SK-N-SH treated with all-trans-retinoic acid at 6 μM for 48 hours (cell line): ENCODE measurements around the gene SCYGR6.

ENCODE experiments used
- ARNTL ChIP-seq: fragments of 450-650 bp; formaldehyde crosslinking; IDR thresholded peaks from 2 replicates; pipeline ENCODE4 v1.5.0; 2020; ENCODE audit warnings: low read depth, mild to moderate bottlenecking, moderate library complexity, borderline replicate concordance
- BACH2 ChIP-seq: fragments of 250-450 bp; sonication (Bioruptor Pico); IDR thresholded peaks from 2 replicates; pipeline ENCODE4 v1.9.0; 2021; ENCODE audit warnings: mild to moderate bottlenecking, borderline replicate concordance
- CSDC2 ChIP-seq: fragments of 250-450 bp; sonication (Bioruptor Pico); IDR thresholded peaks from 2 replicates; pipeline ENCODE4 v1.5.0; 2020; ENCODE audit warnings: mild to moderate bottlenecking, moderate library complexity
- ESRRG ChIP-seq: fragments of 250-450 bp; sonication (Bioruptor Pico); IDR thresholded peaks from 2 replicates; pipeline ENCODE4 v1.6.1; 2021; ENCODE audit warnings: mild to moderate bottlenecking
- SNAI2 ChIP-seq: fragments of 250-450 bp; sonication (Bioruptor Pico); IDR thresholded peaks from 2 replicates; pipeline ENCODE4 v1.5.0; 2020; ENCODE audit warnings: mild to moderate bottlenecking, moderate library complexity
- ZFP3 ChIP-seq: fragments of 250-450 bp; sonication (Bioruptor Pico); IDR thresholded peaks from 2 replicates; pipeline ENCODE4 v1.5.0; 2020; ENCODE audit warnings: mild to moderate bottlenecking, moderate library complexity
- ZFP30 ChIP-seq: fragments of 450-650 bp; formaldehyde crosslinking; IDR thresholded peaks from 2 replicates; pipeline ENCODE4 v1.5.0; 2022; ENCODE audit warnings: mild to moderate bottlenecking, moderate library complexity
- ZNF70 ChIP-seq: fragments of 450-650 bp; formaldehyde crosslinking; IDR thresholded peaks from 2 replicates; pipeline ENCODE4 v1.5.0; 2020; ENCODE audit warnings: mild to moderate bottlenecking, moderate library complexity
- ZNF8 ChIP-seq: fragments of 450-650 bp; formaldehyde crosslinking; IDR thresholded peaks from 2 replicates; pipeline ENCODE4 v1.5.0; 2020; ENCODE audit warnings: mild to moderate bottlenecking, moderate library complexity
- TF ChIP-seq, protein P1 (sequence below): fragments of 250-450 bp; sonication (Bioruptor Pico); IDR thresholded peaks from 2 replicates; pipeline ENCODE4 v1.5.0; 2020; ENCODE audit warnings: mild to moderate bottlenecking, moderate library complexity
- TF ChIP-seq, protein P2 (sequence below): fragments of 250-450 bp; sonication (Bioruptor Pico); IDR thresholded peaks from 2 replicates; pipeline ENCODE4 v1.8.0; 2021; ENCODE audit warnings: low read depth, mild to moderate bottlenecking, moderate library complexity, borderline replicate concordance
- TF ChIP-seq, protein P3 (sequence below): fragments of 250-450 bp; sonication (Bioruptor Pico); IDR thresholded peaks from 2 replicates; pipeline ENCODE4 v1.8.0; 2020; ENCODE audit warnings: mild to moderate bottlenecking, moderate library complexity, borderline replicate concordance

DNA sequence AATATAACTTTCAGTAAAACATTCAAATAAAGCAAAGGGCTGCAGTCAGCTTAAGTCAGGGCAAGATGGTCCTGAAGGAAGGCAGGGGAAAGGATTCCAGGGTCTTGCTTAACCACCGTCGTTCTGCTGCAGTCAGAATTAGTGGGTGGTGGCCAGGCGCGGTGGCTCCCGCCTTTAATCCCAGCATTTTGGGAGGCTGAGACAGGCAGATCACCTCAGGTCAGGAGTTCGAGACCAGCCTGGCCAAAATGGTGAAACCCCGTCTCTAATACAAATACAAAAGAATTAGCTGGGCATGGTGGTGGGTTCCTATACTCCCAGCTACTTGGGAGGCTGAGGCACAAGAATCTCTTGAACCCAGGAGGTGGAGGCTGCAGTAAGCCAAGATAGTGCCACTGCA, 13.6 kb downstream of the SCYGR6 start:
- no peak for TF ChIP-seq SNAI2 (CRISPR knock-in tag)
- no peak for TF ChIP-seq ZNF70 (CRISPR knock-in tag)
- no peak for TF ChIP-seq ZFP3 (CRISPR knock-in tag)
- no peak for TF ChIP-seq BACH2 (CRISPR knock-in tag)
- no peak for TF ChIP-seq ZNF8
- TF ChIP-seq, protein P1, sequence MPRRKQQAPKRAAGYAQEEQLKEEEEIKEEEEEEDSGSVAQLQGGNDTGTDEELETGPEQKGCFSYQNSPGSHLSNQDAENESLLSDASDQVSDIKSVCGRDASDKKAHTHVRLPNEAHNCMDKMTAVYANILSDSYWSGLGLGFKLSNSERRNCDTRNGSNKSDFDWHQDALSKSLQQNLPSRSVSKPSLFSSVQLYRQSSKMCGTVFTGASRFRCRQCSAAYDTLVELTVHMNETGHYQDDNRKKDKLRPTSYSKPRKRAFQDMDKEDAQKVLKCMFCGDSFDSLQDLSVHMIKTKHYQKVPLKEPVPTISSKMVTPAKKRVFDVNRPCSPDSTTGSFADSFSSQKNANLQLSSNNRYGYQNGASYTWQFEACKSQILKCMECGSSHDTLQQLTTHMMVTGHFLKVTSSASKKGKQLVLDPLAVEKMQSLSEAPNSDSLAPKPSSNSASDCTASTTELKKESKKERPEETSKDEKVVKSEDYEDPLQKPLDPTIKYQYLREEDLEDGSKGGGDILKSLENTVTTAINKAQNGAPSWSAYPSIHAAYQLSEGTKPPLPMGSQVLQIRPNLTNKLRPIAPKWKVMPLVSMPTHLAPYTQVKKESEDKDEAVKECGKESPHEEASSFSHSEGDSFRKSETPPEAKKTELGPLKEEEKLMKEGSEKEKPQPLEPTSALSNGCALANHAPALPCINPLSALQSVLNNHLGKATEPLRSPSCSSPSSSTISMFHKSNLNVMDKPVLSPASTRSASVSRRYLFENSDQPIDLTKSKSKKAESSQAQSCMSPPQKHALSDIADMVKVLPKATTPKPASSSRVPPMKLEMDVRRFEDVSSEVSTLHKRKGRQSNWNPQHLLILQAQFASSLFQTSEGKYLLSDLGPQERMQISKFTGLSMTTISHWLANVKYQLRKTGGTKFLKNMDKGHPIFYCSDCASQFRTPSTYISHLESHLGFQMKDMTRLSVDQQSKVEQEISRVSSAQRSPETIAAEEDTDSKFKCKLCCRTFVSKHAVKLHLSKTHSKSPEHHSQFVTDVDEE (CRISPR knock-in tag): no peak
- no peak for TF ChIP-seq ZFP30 (CRISPR knock-in tag)
- TF ChIP-seq, protein P2, sequence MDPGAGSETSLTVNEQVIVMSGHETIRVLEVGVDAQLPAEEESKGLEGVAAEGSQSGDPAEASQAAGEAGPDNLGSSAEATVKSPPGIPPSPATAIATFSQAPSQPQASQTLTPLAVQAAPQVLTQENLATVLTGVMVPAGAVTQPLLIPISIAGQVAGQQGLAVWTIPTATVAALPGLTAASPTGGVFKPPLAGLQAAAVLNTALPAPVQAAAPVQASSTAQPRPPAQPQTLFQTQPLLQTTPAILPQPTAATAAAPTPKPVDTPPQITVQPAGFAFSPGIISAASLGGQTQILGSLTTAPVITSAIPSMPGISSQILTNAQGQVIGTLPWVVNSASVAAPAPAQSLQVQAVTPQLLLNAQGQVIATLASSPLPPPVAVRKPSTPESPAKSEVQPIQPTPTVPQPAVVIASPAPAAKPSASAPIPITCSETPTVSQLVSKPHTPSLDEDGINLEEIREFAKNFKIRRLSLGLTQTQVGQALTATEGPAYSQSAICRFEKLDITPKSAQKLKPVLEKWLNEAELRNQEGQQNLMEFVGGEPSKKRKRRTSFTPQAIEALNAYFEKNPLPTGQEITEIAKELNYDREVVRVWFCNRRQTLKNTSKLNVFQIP (CRISPR knock-in tag): no peak
- TF ChIP-seq ESRRG: no peak
- no peak for TF ChIP-seq CSDC2 (CRISPR knock-in tag)
- TF ChIP-seq, protein P3, sequence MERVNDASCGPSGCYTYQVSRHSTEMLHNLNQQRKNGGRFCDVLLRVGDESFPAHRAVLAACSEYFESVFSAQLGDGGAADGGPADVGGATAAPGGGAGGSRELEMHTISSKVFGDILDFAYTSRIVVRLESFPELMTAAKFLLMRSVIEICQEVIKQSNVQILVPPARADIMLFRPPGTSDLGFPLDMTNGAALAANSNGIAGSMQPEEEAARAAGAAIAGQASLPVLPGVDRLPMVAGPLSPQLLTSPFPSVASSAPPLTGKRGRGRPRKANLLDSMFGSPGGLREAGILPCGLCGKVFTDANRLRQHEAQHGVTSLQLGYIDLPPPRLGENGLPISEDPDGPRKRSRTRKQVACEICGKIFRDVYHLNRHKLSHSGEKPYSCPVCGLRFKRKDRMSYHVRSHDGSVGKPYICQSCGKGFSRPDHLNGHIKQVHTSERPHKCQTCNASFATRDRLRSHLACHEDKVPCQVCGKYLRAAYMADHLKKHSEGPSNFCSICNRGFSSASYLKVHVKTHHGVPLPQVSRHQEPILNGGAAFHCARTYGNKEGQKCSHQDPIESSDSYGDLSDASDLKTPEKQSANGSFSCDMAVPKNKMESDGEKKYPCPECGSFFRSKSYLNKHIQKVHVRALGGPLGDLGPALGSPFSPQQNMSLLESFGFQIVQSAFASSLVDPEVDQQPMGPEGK (CRISPR knock-in tag): no peak
- no peak for TF ChIP-seq ARNTL (CRISPR knock-in tag)
